Large intestine (tissue), 3 donors: ENCODE results near the gene CLCN1. TPM values are rescaled to one million over a fixed set of nuclear protein-coding genes. Genes with fewer than 3 reads are reported as not detected.

Experiments
- DNase-seq, 2 donors: peaks; one replicate each; pipeline versions ENCODE4 v3.0.0 to v3.0.0-alpha.2; 2013
- H3K27ac ChIP-seq: one replicate; pipeline ENCODE4 v1.5.1; 2013; ENCODE audit warnings: low read length
- H3K27me3 ChIP-seq: 2 replicates; pipeline ENCODE4 v1.6.1; 2013; ENCODE audit warnings: low read length; ENCODE audit not compliant: control insufficient read depth, insufficient read depth
- H3K36me3 ChIP-seq: 2 replicates; pipeline ENCODE4 v1.6.1; 2013; ENCODE audit warnings: low read length; ENCODE audit not compliant: control insufficient read depth, insufficient read depth
- H3K4me1 ChIP-seq: one replicate; pipeline ENCODE4 v1.6.1; 2013; ENCODE audit warnings: low read length; ENCODE audit not compliant: control insufficient read depth, insufficient read depth
- H3K4me3 ChIP-seq: one replicate; pipeline ENCODE4 v1.5.1; 2013; ENCODE audit warnings: low read length
- H3K9me3 ChIP-seq: one replicate; pipeline ENCODE4 v1.6.1; 2013; ENCODE audit warnings: mild to moderate bottlenecking, low read depth, low read length, moderate library complexity; ENCODE audit not compliant: control insufficient read depth
- WGBS: methylation state at CpG from one replicate; pipeline ENCODE4 v1.1.5; 2013; ENCODE audit warnings: low lambda C conversion rate; ENCODE audit not compliant: insufficient coverage; 5-methylcytosine and 5-hydroxymethylcytosine counted together
- polyA plus RNA-seq: library from polyadenylated mRNA; unstranded; fragments of 120-200 nt; gene quantifications from one replicate; pipeline ENCODE4 v1.2.1, GENCODE V29; 2013

Gene CLCN1
- polyA plus RNA-seq, 1 donor = 1.6 TPM

GRCh38 chr7:143376396-143376795 lies 60.5 kb downstream of the CLCN1 start:
- no peak overlapping the region for H3K27ac ChIP-seq
- no CpG with 5 or more reads among the region's 5 CpGs for WGBS
- no peak for DNase-seq
- H3K36me3 ChIP-seq = no peaks in the 10 kb centered on the region
- H3K9me3 ChIP-seq = no peaks in the 10 kb centered on the region
- no peaks in the 10 kb centered on the region for H3K27me3 ChIP-seq
- peaks cover 6% of the 10 kb centered on the region for H3K4me1 ChIP-seq
- H3K4me3 ChIP-seq = no peak overlapping the region

GRCh38 chr7:143379611-143380259 lies 63.8 kb downstream of the CLCN1 start:
- peaks cover 20% of the 10 kb centered on the region for H3K4me1 ChIP-seq

GRCh38 chr7:143380260-143380645 lies 64.3 kb downstream of the CLCN1 start:
- peak; percentile 83 to 88 for DNase-seq
- Histone ChIP-seq H3K27ac (peak overlapping the region; percentile 100), H3K4me3 (peak overlapping the region; percentile 99), H3K36me3 (peaks cover 19% of the 10 kb centered on the region), H3K27me3 (no peaks in the 10 kb centered on the region), H3K4me1 (peaks cover 24% of the 10 kb centered on the region), H3K9me3 (no peaks in the 10 kb centered on the region)
- WGBS = no CpG with 5 or more reads among the region's 35 CpGs

More at GRCh38 chr7:143379611-143380259, 63.8 kb downstream of the CLCN1 start:
- no peaks in the 10 kb centered on the region for H3K27me3 ChIP-seq
- WGBS = 0% methylated on average over 2 of the region's 15 CpGs
- H3K9me3 ChIP-seq = no peaks in the 10 kb centered on the region
- H3K4me3 ChIP-seq = peak overlapping the region; percentile 99
- DNase-seq = peak in 1 of 2 donors; percentile 36
- H3K36me3 ChIP-seq = peaks cover 14% of the 10 kb centered on the region
- peak overlapping the region; percentile 100 for H3K27ac ChIP-seq

GRCh38 chr7:143380646-143381426 lies 64.9 kb downstream of the CLCN1 start, which contains the start of gene ZYX:
TSS of gene ZYX (plus strand) at chr7:143381345. CDS start at chr7:143381572, 227 bp downstream.
- no CpG with 5 or more reads among the region's 72 CpGs for whole genome bisulfite sequencing
- Histone ChIP-seq H3K27me3 (no peaks in the 10 kb centered on the region), H3K4me3 (peak within 1 kb of the TSS; percentile 99), H3K9me3 (no peaks in the 10 kb centered on the region), H3K36me3 (peaks cover 20% of the 10 kb centered on the region), H3K4me1 (peaks cover 26% of the 10 kb centered on the region), H3K27ac (peak within 1 kb of the TSS; percentile 100)
- DNase-seq = peak; percentile 93 to 94

GRCh38 chr7:143381427-143382125 lies 65.7 kb downstream of the CLCN1 start:
- Histone ChIP-seq H3K4me1 (peaks cover 32% of the 10 kb centered on the region), H3K27ac (peak overlapping the region; percentile 65), H3K36me3 (peaks cover 20% of the 10 kb centered on the region), H3K27me3 (no peaks in the 10 kb centered on the region), H3K4me3 (peak overlapping the region; percentile 90), H3K9me3 (no peaks in the 10 kb centered on the region)
- whole genome bisulfite sequencing = no CpG with 5 or more reads among the region's 64 CpGs
- DNase-seq = peak; percentile 65 to 70

- H3K4me1 ChIP-seq = peaks cover 39% of the 10 kb centered on the region
- H3K36me3 ChIP-seq = peaks cover 20% of the 10 kb centered on the region
- no peaks in the 10 kb centered on the region for H3K27me3 ChIP-seq
- DNase-seq = no peak
- no CpG with 5 or more reads among the region's 21 CpGs for WGBS
- H3K27ac ChIP-seq = peak overlapping the region; percentile 5
- no peaks in the 10 kb centered on the region for H3K9me3 ChIP-seq
- peak overlapping the region; percentile 90 for H3K4me3 ChIP-seq
Measured at GRCh38 chr7:143382126-143382790, 66.3 kb downstream of the CLCN1 start.

- no peak for DNase-seq
- peaks cover 20% of the 10 kb centered on the region for H3K36me3 ChIP-seq
- H3K9me3 ChIP-seq = no peaks in the 10 kb centered on the region
- peaks cover 46% of the 10 kb centered on the region for H3K4me1 ChIP-seq
- H3K4me3 ChIP-seq = peak overlapping the region; percentile 90
- no CpG with 5 or more reads among the region's 15 CpGs for WGBS
- H3K27me3 ChIP-seq = no peaks in the 10 kb centered on the region
- H3K27ac ChIP-seq = no peak overlapping the region
Measured at GRCh38 chr7:143382791-143383641, 67.1 kb downstream of the CLCN1 start.

- Histone ChIP-seq H3K4me3 (no peak overlapping the region), H3K27ac (no peak overlapping the region), H3K4me1 (peaks cover 46% of the 10 kb centered on the region), H3K36me3 (peaks cover 25% of the 10 kb centered on the region), H3K9me3 (no peaks in the 10 kb centered on the region), H3K27me3 (no peaks in the 10 kb centered on the region)
- WGBS = no CpG with 5 or more reads among the region's 1 CpG
- DNase-seq = no peak
Measured at GRCh38 chr7:143383642-143383957, 67.7 kb downstream of the CLCN1 start.

GRCh38 chr7:143384148-143384547 lies 68.2 kb downstream of the CLCN1 start:
- no peak overlapping the region for H3K27ac ChIP-seq
- peaks cover 46% of the 10 kb centered on the region for H3K4me1 ChIP-seq
- 100% methylated on average over 3 of the region's 5 CpGs for WGBS
- DNase-seq = no peak
- H3K4me3 ChIP-seq = no peak overlapping the region
- H3K9me3 ChIP-seq = no peaks in the 10 kb centered on the region
- H3K27me3 ChIP-seq = no peaks in the 10 kb centered on the region
- H3K36me3 ChIP-seq = peaks cover 30% of the 10 kb centered on the region
